Upper lobe of left lung (tissue), 6 donors: Measurements from ENCODE around the gene OR2T11. TPM values are rescaled to one million over a fixed set of nuclear protein-coding genes. Genes with fewer than 3 reads are reported as not detected.
"Not testable (repeated sequence)": the region's sequence is repeated elsewhere in the genome, so short reads cannot be mapped to it uniquely, and the experiment has no call there.

Experiments used
- ATAC-seq, 2 donors: fragments of 200-7000 bp; cut with Tn5 transposase; one replicate each; pipeline ENCODE4 v1.9.1; 2022; ENCODE audit warnings: mild to moderate bottlenecking in 2 of 2, moderate library complexity in 2 of 2; ENCODE audit not compliant: low FRiP score in 2 of 2
- DNase-seq, 2 donors: peaks; one replicate each; pipeline ENCODE4 v3.0.0-alpha.2; 2019 to 2020
- H3K27ac ChIP-seq, 4 donors: fragments of 200-600 bp; sonication (generic); one replicate each; pipeline ENCODE4 v1.5.1; 2016 to 2019
- H3K27me3 ChIP-seq, 4 donors: fragments of 200-600 bp; sonication (generic); one replicate each; pipeline ENCODE4 v1.5.1; 2017 to 2019
- H3K36me3 ChIP-seq, 4 donors: fragments of 200-600 bp; sonication (generic); one replicate each; pipeline ENCODE4 v1.5.1; 2016 to 2019
- H3K4me1 ChIP-seq, 4 donors: fragments of 200-600 bp; sonication (generic); one replicate each; pipeline ENCODE4 v1.5.1; 2018 to 2019
- H3K4me3 ChIP-seq, 4 donors: fragments of 200-600 bp; sonication (generic); one replicate each; pipeline ENCODE4 v1.5.1; 2017 to 2019; ENCODE audit warnings: mild to moderate bottlenecking in 2 of 4, moderate library complexity in 1 of 4
- H3K9me3 ChIP-seq, 4 donors: fragments of 200-600 bp; sonication (generic); one replicate each; pipeline ENCODE4 v1.5.1; 2018 to 2019
- EP300 ChIP-seq, 4 donors: sonication (generic); formaldehyde crosslinking; IDR thresholded peaks; one replicate each; pipeline ENCODE4 v1.5.1; 2017; ENCODE audit warnings: antibody characterized with exemption in 4 of 4, control low read depth in 2 of 4
- POLR2A ChIP-seq, 4 donors: fragments of 450-650 bp; IDR thresholded peaks; one replicate each; pipeline ENCODE4 v1.5.1; 2016 to 2017; ENCODE audit warnings: antibody characterized with exemption in 4 of 4, mild to moderate bottlenecking in 2 of 4
- POLR2AphosphoS5 ChIP-seq, 2 donors: sonication (generic); formaldehyde crosslinking; IDR thresholded peaks; one replicate each; pipeline ENCODE4 v1.5.1; 2017; ENCODE audit warnings: antibody characterized with exemption in 2 of 2
- WGBS, 2 donors: methylation state at CpG; one replicate each; pipeline ENCODE4 v1.1.5; 2017 to 2018; 5-methylcytosine and 5-hydroxymethylcytosine counted together
- total RNA-seq, 6 donors: library from RNA; depleted of rRNA in 4 of 6; stranded (reverse); fragments of >200 nt in 4 of 6; gene quantifications; one replicate each; pipeline versions ENCODE4 v1.1.0 to v1.2.1, GENCODE V29; 2016 to 2021
- TF ChIP-seq, protein P1 (sequence below), 6 experiments: fragments of 450-650 bp in 4 of 6; fragments of 200-600 bp in 2 of 6; sonication (generic) in 2 of 6; IDR thresholded peaks; one replicate each; pipeline ENCODE4 v1.5.1; 2016 to 2019; ENCODE audit warnings: antibody characterized with exemption in 6 of 6
- donor health status: DM: no; HTN: no; CAD: no; lungs with moderate emphysema.
- donor health status: DM: no; HTN: yes; CAD: no; lungs with severe emphysema.

The OR2T11 gene
- 1 to 10 TPM in 1 of 6 donors, not detected in 5; 1.8 TPM for total RNA-seq

DNA sequence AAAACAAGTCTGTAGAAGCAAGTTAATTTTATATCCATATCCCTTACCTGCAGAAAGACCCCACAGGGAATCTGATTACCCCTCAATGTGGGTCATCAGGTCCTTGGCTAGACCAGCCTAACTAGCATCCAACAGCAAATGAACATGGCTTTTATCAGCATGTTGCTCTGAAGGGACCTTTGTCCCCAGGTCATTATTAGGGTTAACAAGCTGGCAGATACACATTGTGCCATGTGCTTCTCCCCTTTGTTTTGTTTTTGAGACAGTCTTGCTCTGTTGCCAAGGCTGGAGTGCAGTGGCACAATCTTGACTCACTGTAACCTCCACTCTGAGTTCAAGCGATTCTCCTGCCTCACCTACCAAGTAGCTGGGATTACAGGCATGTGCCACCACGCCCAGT is at the start of gene OR2T11:
TSS of gene OR2T11 (minus strand) at position 101 of the 400 bp plus-strand sequence. CDS start 7,963 bp downstream, outside the sequence.
- not testable (repeated sequence) for H3K4me1 ChIP-seq, DNase-seq, H3K27ac ChIP-seq, H3K4me3 ChIP-seq, H3K27me3 ChIP-seq, H3K9me3 ChIP-seq, ATAC-seq, H3K36me3 ChIP-seq
- WGBS, 2 donors: no CpG with 5 or more reads among the region's 2 CpGs

DNA sequence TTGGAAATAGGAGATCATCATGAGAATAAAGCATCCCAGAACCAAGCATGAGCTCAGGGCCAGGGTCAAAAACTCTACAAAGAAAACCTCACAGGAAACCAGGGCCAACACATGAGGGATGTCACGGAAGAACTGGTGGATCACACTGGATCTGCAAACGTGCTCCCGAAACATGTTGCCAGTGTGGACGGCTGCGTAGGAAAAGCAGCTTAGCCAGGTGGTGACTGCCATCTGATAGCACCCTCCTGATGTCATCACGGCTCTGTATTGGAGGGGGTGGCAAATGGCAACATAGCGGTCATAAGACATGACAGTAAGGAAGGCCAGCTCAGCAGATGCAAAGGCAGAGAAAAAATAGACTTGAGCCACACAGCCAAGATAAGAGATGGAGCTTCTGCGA is 46.8 kb upstream of the OR2T11 start:
- TF ChIP-seq POLR2AphosphoS5 (IDR thresholded peaks at IDR 0.05): no peak
- no peak overlapping the region for H3K27ac ChIP-seq
- no peak overlapping the region for H3K4me3 ChIP-seq
- ATAC-seq (no peak), DNase-seq (no peak)
- H3K9me3 ChIP-seq: no peaks in the 10 kb centered on the region
- no peaks in the 10 kb centered on the region for H3K36me3 ChIP-seq
- H3K27me3 ChIP-seq: no peaks in the 10 kb centered on the region
- WGBS, 2 donors: 79 to 89% methylated on average over 8 of the region's 8 CpGs
- no peaks in the 10 kb centered on the region for H3K4me1 ChIP-seq

GRCh38 chr1:248670003-248670402 is 35.1 kb upstream of the OR2T11 start:
- no peak overlapping the region for H3K27ac ChIP-seq
- H3K27me3 ChIP-seq: no peaks in the 10 kb centered on the region
- ATAC-seq: no peak
- H3K4me3 ChIP-seq: no peak overlapping the region
- DNase-seq: no peak
- no peaks in the 10 kb centered on the region for H3K4me1 ChIP-seq
- H3K36me3 ChIP-seq: no peaks in the 10 kb centered on the region
- WGBS, 2 donors: 73 to 77% methylated on average over 1 of the region's 1 CpG
- TF ChIP-seq POLR2A (IDR thresholded peaks at IDR 0.05) (no peak), EP300 (IDR thresholded peaks at IDR 0.05) (no peak), POLR2AphosphoS5 (IDR thresholded peaks at IDR 0.05) (no peak)
- TF ChIP-seq, protein P1, sequence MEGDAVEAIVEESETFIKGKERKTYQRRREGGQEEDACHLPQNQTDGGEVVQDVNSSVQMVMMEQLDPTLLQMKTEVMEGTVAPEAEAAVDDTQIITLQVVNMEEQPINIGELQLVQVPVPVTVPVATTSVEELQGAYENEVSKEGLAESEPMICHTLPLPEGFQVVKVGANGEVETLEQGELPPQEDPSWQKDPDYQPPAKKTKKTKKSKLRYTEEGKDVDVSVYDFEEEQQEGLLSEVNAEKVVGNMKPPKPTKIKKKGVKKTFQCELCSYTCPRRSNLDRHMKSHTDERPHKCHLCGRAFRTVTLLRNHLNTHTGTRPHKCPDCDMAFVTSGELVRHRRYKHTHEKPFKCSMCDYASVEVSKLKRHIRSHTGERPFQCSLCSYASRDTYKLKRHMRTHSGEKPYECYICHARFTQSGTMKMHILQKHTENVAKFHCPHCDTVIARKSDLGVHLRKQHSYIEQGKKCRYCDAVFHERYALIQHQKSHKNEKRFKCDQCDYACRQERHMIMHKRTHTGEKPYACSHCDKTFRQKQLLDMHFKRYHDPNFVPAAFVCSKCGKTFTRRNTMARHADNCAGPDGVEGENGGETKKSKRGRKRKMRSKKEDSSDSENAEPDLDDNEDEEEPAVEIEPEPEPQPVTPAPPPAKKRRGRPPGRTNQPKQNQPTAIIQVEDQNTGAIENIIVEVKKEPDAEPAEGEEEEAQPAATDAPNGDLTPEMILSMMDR (IDR thresholded peaks at IDR 0.05): no peak
- H3K9me3 ChIP-seq: no peaks in the 10 kb centered on the region

DNA sequence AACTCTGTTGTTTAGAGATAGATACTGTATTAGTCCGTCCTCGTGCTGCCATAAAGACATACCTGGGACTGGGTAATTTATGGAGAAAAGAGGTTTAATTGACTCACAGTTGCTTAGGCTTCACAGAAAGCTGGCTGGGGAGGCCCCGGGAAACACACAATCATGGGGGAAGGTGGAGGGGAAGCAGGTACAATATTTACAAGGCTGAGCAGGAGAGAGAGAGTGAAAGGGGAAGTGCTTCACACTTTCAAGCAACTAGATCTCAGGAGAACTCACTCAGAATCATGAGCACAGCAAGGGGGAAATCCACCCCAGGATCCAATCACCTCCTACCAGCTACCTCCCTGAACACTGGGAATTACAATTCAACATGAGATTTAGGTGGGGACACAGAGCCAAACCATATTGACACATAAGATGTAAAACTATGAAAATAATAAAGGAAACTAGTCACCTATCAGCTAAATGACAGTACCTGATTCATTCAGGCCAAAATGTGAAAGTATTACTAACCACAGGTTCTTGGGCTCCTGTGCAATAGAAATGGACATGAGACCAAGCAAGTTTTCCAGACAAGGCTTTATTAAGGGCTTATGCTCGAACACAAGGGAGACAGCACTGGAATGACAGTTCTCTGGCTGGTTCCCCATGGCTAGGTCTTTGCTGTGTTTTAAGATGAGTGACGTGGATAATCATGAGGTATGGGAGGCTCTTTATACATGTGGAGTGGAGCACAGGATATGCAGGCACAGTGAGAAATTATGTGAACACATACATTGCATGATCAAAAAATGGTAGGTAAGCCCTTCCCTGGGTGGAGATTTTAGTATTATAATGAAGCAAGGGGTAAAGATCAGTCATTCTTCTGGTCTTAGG is 28.8 kb upstream of the OR2T11 start:
- not testable (repeated sequence) for H3K9me3 ChIP-seq, H3K27me3 ChIP-seq, DNase-seq, ATAC-seq, H3K36me3 ChIP-seq, H3K4me1 ChIP-seq, H3K4me3 ChIP-seq, H3K27ac ChIP-seq
- 60 to 66% methylated on average over 5 of the region's 5 CpGs for WGBS, 2 donors

DNA sequence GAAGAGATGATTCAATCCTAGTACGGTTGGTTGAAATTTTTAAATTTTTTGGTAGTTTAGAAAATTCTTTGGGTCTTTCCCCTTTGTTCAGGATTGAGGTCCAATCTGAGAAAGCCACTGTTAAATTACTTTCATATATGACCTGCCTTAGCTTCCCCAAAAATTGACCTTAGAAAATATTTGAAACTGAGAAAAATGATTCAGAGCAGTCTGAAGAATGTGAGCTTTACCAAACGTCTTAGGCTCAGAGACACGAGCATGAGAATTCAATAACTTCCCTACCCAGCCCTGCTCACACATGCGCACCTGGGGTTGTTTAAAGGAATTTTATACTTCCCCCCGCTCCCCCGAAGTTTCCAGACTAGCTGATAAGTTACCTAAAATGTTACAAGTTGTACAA is 21.9 kb upstream of the OR2T11 start:
- 77 to 84% methylated on average over 5 to 6 of the region's 6 CpGs for WGBS, 2 donors
- ATAC-seq, H3K27me3 ChIP-seq, H3K27ac ChIP-seq, H3K36me3 ChIP-seq, H3K9me3 ChIP-seq, H3K4me1 ChIP-seq, H3K4me3 ChIP-seq, DNase-seq: not testable (repeated sequence)

DNA sequence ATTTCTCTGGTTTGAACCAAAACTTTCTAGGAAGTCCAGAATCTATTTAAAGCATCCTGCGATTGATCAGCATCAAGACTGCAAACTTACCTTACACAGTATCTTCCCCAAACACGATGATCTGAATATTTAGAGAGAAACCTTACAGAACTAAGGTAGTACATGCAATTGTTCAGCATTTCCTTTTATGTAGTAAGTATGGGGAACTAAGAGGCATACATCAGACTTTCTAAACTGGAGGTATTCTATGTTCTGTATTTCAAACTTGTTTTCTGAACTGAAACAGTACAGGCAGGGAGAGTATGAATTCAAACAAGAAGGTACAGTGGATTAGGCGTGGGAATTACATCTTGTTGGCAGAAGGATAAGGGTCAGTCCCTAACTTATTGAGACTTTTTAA is 20.5 kb upstream of the OR2T11 start, which contains the start of gene OR2T27:
TSS of gene OR2T27 (minus strand) at position 175 of the 400 bp plus-strand sequence. CDS start 4,644 bp downstream, outside the sequence.
- H3K36me3 ChIP-seq, H3K27ac ChIP-seq, H3K4me3 ChIP-seq, H3K4me1 ChIP-seq, H3K9me3 ChIP-seq, H3K27me3 ChIP-seq, DNase-seq, ATAC-seq: not testable (repeated sequence)
- 80 to 100% methylated on average over 1 of the region's 3 CpGs for WGBS, 2 donors

- not testable (repeated sequence) for DNase-seq, H3K27me3 ChIP-seq, H3K27ac ChIP-seq, H3K4me1 ChIP-seq, H3K9me3 ChIP-seq, H3K36me3 ChIP-seq, ATAC-seq, H3K4me3 ChIP-seq
- WGBS, 2 donors: no CpG with 5 or more reads among the region's 1 CpG
Observed at GRCh38 chr1:248648770-248649536, 14.1 kb upstream of the OR2T11 start.

- not testable (repeated sequence) for DNase-seq, H3K4me1 ChIP-seq, H3K27me3 ChIP-seq, ATAC-seq, H3K36me3 ChIP-seq, H3K4me3 ChIP-seq, H3K9me3 ChIP-seq, H3K27ac ChIP-seq
- WGBS, 2 donors: 67 to 100% methylated on average over 1 to 3 of the region's 3 CpGs
Observed at GRCh38 chr1:248645178-248645577, 10.3 kb upstream of the OR2T11 start, which contains the start of gene OR2T35. OR2T35 (minus strand) TSS chr1:248645278; CDS start chr1:248639258, 6,020 bp downstream.

DNA sequence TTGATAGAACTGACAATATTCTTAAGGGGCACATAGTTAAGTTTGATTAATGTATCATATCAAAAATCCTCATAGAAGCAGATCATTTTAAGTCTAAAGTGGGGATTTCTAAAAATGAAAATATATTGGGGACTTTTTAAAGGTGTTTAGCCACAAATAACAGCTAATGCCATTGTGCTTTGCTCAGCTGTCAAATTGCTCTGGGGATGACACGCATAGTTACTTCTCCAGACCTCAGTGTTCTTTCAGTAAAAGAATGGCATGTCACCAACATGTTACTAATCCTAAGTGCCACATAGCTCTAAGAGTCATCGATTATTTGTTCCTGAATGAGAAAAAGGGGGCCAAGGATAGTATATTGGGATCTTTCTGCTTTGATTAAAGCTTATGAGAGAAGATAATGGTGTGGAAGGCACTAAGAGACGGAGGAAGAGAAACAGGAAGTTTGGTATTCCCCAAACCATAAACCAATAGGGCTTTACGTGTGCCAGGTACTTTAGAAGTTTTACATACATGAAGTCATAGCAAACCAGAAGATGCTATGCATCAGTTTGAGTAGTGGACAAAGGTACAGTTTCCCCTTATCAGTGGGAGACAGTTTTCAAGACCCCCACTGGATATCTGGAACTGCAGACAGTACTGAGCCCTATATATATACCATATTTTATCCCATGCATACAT is 8.2 kb upstream of the OR2T11 start:
- not testable (repeated sequence) for H3K9me3 ChIP-seq, H3K4me3 ChIP-seq, ATAC-seq, H3K4me1 ChIP-seq, H3K36me3 ChIP-seq, H3K27ac ChIP-seq, H3K27me3 ChIP-seq, DNase-seq
- no CpG with 5 or more reads among the region's 4 CpGs for WGBS, 2 donors

GRCh38 chr1:248641583-248641982 is 6.7 kb upstream of the OR2T11 start:
- 87% methylated on average over 3 of the region's 5 CpGs; no CpG with 5 or more reads in 1 of the 2 donors for WGBS, 2 donors
- ATAC-seq, H3K9me3 ChIP-seq, H3K27ac ChIP-seq, DNase-seq, H3K27me3 ChIP-seq, H3K4me1 ChIP-seq, H3K4me3 ChIP-seq, H3K36me3 ChIP-seq: not testable (repeated sequence)

GRCh38 chr1:248640906-248641305 is 6.0 kb upstream of the OR2T11 start:
- DNase-seq, H3K27ac ChIP-seq, H3K36me3 ChIP-seq, H3K27me3 ChIP-seq, ATAC-seq, H3K4me3 ChIP-seq, H3K9me3 ChIP-seq, H3K4me1 ChIP-seq: not testable (repeated sequence)
- no CpG with 5 or more reads among the region's 3 CpGs for WGBS, 2 donors
